Astrocyte (in vitro differentiated cells and primary cell): Measurements from ENCODE around the gene PPTC7. TPM values are rescaled to one million over a fixed set of nuclear protein-coding genes. Genes with fewer than 3 reads are reported as not detected.

Experiments used
- DNase-seq: peaks from one replicate; pipeline ENCODE4 v3.0.0-alpha.2; 2010; ENCODE audit warnings: low read depth
- FAIRE-seq: peaks from 2 replicates; lab custom pipeline; 2011; peaks lifted over from hg19 to GRCh38; lab: Jason Lieb, UNC
- H2AFZ ChIP-seq: 2 replicates; pipeline ENCODE4 v1.6.0; 2012; ENCODE audit warnings: low read depth, low read length, inconsistent platforms
- H3K27ac ChIP-seq: 2 replicates; pipeline ENCODE4 v1.5.1; 2011; ENCODE audit warnings: low read depth, low read length, inconsistent platforms
- H3K27me3 ChIP-seq: 2 replicates; pipeline ENCODE4 v1.6.0; 2011; ENCODE audit warnings: low read length, inconsistent platforms; ENCODE audit not compliant: insufficient read depth
- H3K36me3 ChIP-seq: 2 replicates; pipeline ENCODE4 v1.5.1; 2011; ENCODE audit warnings: low read length, inconsistent platforms; ENCODE audit not compliant: insufficient read depth
- H3K4me1 ChIP-seq: 2 replicates; pipeline ENCODE4 v1.5.1; 2011; ENCODE audit warnings: low read length, inconsistent platforms; ENCODE audit not compliant: insufficient read depth
- H3K4me2 ChIP-seq: 2 replicates; pipeline ENCODE4 v1.6.0; 2012; ENCODE audit warnings: low read length, inconsistent platforms
- H3K4me3 ChIP-seq: 2 replicates; pipeline ENCODE4 v1.5.1; 2011; ENCODE audit warnings: low read depth, mild to moderate bottlenecking, low read length, inconsistent platforms; ENCODE audit not compliant: insufficient read depth
- H3K79me2 ChIP-seq: 2 replicates; pipeline ENCODE4 v1.6.0; 2012; ENCODE audit warnings: mild to moderate bottlenecking, low read length, inconsistent platforms; ENCODE audit not compliant: insufficient read depth
- H3K9ac ChIP-seq: 2 replicates; pipeline ENCODE4 v1.6.0; 2012; ENCODE audit warnings: mild to moderate bottlenecking, low read length, inconsistent platforms
- H3K9me3 ChIP-seq: 2 replicates; pipeline ENCODE4 v1.5.1; 2012; ENCODE audit warnings: low read depth, mild to moderate bottlenecking, low read length, inconsistent platforms; ENCODE audit not compliant: insufficient read depth
- H4K20me1 ChIP-seq: 2 replicates; pipeline ENCODE4 v1.6.0; 2012; ENCODE audit warnings: low read length, inconsistent platforms; ENCODE audit not compliant: insufficient read depth
- H3K27ac Mint-ChIP-seq: one replicate; pipeline ENCODE4 v1.8.0; 2021; ENCODE audit warnings: mild to moderate bottlenecking, mixed read lengths; ENCODE audit not compliant: unreplicated experiment
- H3K27me3 Mint-ChIP-seq: one replicate; pipeline ENCODE4 v1.8.0; 2021; ENCODE audit warnings: low read depth, mixed read lengths; ENCODE audit not compliant: unreplicated experiment
- H3K36me3 Mint-ChIP-seq: one replicate; pipeline ENCODE4 v1.8.0; 2021; ENCODE audit warnings: low read depth, mixed read lengths; ENCODE audit not compliant: unreplicated experiment
- H3K4me1 Mint-ChIP-seq: one replicate; pipeline ENCODE4 v1.8.0; 2021; ENCODE audit warnings: low read depth, mixed read lengths; ENCODE audit not compliant: unreplicated experiment
- H3K4me3 Mint-ChIP-seq: one replicate; pipeline ENCODE4 v1.8.0; 2021; ENCODE audit warnings: mild to moderate bottlenecking, moderate library complexity, mixed read lengths; ENCODE audit not compliant: unreplicated experiment
- H3K9me3 Mint-ChIP-seq: one replicate; pipeline ENCODE4 v1.8.0; 2021; ENCODE audit warnings: mild to moderate bottlenecking, mixed read lengths; ENCODE audit not compliant: unreplicated experiment
- EZH2 ChIP-seq: IDR thresholded peaks from 2 replicates; pipeline ENCODE4 v1.6.1; 2012; ENCODE audit warnings: mild to moderate bottlenecking, low read length, inconsistent platforms; ENCODE audit not compliant: insufficient read depth
- total RNA-seq: library from RNA; stranded (reverse); gene quantifications from 2 replicates; pipeline ENCODE4 v1.2.1, GENCODE V29; 2021
- TF ChIP-seq, protein P1 (sequence below): IDR thresholded peaks from 2 replicates; pipeline ENCODE4 v1.5.1; 2011; ENCODE audit warnings: low read depth, mild to moderate bottlenecking, inconsistent platforms, low read length, moderate library complexity; ENCODE audit not compliant: insufficient read depth

PPTC7 gene
- total RNA-seq, 1 donor from 2014 or later, result 16.6 TPM

DNA sequence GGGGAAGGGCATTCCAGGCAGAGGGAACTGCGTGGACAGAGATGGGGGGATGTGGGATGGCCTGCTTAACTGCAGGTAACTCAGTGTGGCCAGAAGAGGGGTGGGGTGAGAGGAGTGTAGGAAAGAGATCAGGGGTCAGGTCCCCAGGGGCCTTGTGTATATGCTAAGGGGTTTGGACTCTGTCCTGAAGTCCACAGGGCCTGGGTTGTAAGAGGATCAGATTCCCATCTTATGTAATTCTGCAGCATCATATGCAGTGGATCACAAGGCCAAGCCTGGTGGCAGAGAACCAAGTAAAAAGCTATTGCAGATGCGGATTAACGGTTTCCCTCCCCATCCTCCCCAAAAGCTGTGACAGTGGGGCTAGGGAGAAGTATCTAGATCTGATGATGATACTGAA is 39.5 kb upstream of the PPTC7 start:
- FAIRE-seq (no peak), DNase-seq (no peak)
- Mint-ChIP-seq H3K27ac (no peak overlapping the region), H3K36me3 (no peaks in the 10 kb centered on the region), H3K9me3 (no peaks in the 10 kb centered on the region), H3K4me1 (no peaks in the 10 kb centered on the region), H3K27me3 (peaks cover 3% of the 10 kb centered on the region), H3K4me3 (no peak overlapping the region)
- H3K36me3 ChIP-seq, result no peaks in the 10 kb centered on the region
- H3K9me3 ChIP-seq, result no peaks in the 10 kb centered on the region
- H3K27me3 ChIP-seq, result no peaks in the 10 kb centered on the region
- no peaks in the 10 kb centered on the region for H3K4me1 ChIP-seq
- no peak overlapping the region for H3K4me3 ChIP-seq
- TF ChIP-seq, protein P1, sequence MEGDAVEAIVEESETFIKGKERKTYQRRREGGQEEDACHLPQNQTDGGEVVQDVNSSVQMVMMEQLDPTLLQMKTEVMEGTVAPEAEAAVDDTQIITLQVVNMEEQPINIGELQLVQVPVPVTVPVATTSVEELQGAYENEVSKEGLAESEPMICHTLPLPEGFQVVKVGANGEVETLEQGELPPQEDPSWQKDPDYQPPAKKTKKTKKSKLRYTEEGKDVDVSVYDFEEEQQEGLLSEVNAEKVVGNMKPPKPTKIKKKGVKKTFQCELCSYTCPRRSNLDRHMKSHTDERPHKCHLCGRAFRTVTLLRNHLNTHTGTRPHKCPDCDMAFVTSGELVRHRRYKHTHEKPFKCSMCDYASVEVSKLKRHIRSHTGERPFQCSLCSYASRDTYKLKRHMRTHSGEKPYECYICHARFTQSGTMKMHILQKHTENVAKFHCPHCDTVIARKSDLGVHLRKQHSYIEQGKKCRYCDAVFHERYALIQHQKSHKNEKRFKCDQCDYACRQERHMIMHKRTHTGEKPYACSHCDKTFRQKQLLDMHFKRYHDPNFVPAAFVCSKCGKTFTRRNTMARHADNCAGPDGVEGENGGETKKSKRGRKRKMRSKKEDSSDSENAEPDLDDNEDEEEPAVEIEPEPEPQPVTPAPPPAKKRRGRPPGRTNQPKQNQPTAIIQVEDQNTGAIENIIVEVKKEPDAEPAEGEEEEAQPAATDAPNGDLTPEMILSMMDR, result no peak
- no peak for TF ChIP-seq EZH2
- no peak overlapping the region for H3K4me2 ChIP-seq
- H3K9ac ChIP-seq, result no peak overlapping the region
- no peak overlapping the region for H2AFZ ChIP-seq
- no peaks in the 10 kb centered on the region for H4K20me1 ChIP-seq
- no peaks in the 10 kb centered on the region for H3K79me2 ChIP-seq
- H3K27ac ChIP-seq, result no peak overlapping the region

DNA sequence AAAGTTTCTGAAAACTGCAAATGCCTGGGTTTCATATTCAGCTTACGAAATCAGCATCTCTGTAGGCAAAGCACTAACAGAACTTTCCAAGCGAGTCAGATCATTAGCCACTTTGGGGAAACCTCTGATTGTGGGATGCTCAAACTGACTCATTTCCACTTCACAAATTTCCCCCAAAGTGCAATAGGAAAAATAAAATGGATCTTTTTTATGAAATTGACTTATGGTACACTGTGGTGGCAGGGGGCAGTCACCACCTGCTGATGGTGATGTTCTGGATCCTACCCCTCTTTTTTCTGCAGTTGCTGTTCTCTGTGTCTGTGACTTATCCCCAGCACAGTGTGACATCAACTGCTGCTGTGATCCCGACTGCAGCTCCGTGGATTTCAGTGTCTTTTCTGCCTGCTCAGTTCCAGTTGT is 36.4 kb upstream of the PPTC7 start:
- H3K79me2 ChIP-seq, result no peaks in the 10 kb centered on the region
- no peak overlapping the region for H3K9ac ChIP-seq
- no peaks in the 10 kb centered on the region for H3K36me3 Mint-ChIP-seq
- no peaks in the 10 kb centered on the region for H3K9me3 Mint-ChIP-seq
- H3K4me1 Mint-ChIP-seq, result no peaks in the 10 kb centered on the region
- H3K36me3 ChIP-seq, result peaks cover 3% of the 10 kb centered on the region
- DNase-seq (no peak), FAIRE-seq (no peak)
- TF ChIP-seq EZH2, result no peak
- TF ChIP-seq, protein P1, result no peak
- peaks cover 3% of the 10 kb centered on the region for H3K27me3 Mint-ChIP-seq
- no peak overlapping the region for H3K4me3 Mint-ChIP-seq
- H3K4me1 ChIP-seq, result peaks cover 1% of the 10 kb centered on the region
- H3K27ac Mint-ChIP-seq, result no peak overlapping the region
- H3K27me3 ChIP-seq, result no peaks in the 10 kb centered on the region
- no peak overlapping the region for H3K27ac ChIP-seq
- H3K4me2 ChIP-seq, result no peak overlapping the region
- H3K9me3 ChIP-seq, result no peaks in the 10 kb centered on the region
- no peak overlapping the region for H3K4me3 ChIP-seq
- no peak overlapping the region for H2AFZ ChIP-seq
- no peaks in the 10 kb centered on the region for H4K20me1 ChIP-seq

DNA sequence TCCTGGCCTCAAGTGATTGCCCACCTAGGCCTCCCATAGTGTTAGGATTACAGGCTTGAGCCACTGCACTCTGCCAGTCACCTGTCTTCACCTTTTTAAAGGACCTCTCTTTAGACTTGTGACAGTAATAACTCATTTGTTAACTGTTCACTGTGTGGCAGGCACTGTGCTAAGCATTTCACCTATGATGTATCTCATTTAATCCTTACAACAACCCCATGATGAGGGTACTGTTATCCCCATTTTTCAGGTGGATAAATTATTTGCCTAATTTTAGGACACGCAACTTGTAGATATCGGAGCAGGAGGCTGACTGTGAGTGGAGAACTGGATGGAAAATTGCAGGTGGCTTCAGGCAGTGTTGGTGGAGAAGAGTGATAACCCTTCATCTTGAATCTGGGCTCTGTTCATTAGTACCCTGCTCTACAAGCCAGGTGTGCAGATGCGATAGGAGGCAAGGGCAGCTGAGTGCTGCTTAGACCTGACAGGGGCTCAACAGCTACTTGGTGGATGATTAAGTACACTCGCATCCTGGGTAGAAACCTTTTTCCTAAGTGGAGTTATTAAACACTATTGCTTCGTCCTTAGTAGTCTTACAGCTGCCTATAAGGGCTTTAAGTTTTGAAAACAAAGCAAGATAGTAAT is 33.5 kb upstream of the PPTC7 start:
- Histone ChIP-seq H3K9ac (no peak overlapping the region), H3K79me2 (peaks cover 2% of the 10 kb centered on the region), H3K4me3 (no peak overlapping the region), H3K36me3 (peaks cover 3% of the 10 kb centered on the region), H3K27me3 (no peaks in the 10 kb centered on the region), H3K4me1 (peaks cover 7% of the 10 kb centered on the region), H3K4me2 (no peak overlapping the region), H3K27ac (no peak overlapping the region), H4K20me1 (no peaks in the 10 kb centered on the region), H2AFZ (no peak overlapping the region), H3K9me3 (no peaks in the 10 kb centered on the region)
- H3K27me3 Mint-ChIP-seq, result no peaks in the 10 kb centered on the region
- H3K9me3 Mint-ChIP-seq, result no peaks in the 10 kb centered on the region
- H3K4me1 Mint-ChIP-seq, result peaks cover 2% of the 10 kb centered on the region
- H3K36me3 Mint-ChIP-seq, result no peaks in the 10 kb centered on the region
- H3K4me3 Mint-ChIP-seq, result no peak overlapping the region
- no peak overlapping the region for H3K27ac Mint-ChIP-seq
- DNase-seq, result no peak
- TF ChIP-seq, protein P1, result no peak
- TF ChIP-seq EZH2, result no peak
- no peak for FAIRE-seq
